MM.1S (cell line): ENCODE data around the gene PTPRN2.

Source experiments
- EZH2 ChIP-seq: fragments of 300-600 bp; sonication (generic); optimal IDR thresholded peaks from 2 replicates; pipeline ENCODE3; 2017; ENCODE audit warnings: low read depth, mild to moderate bottlenecking, antibody characterized with exemption, low read length, mixed read lengths
- EZH2phosphoT487 ChIP-seq: fragments of 300-600 bp; sonication (generic); IDR thresholded peaks from 2 replicates; pipeline ENCODE4 v1.6.1; 2018; ENCODE audit warnings: antibody characterized with exemption, low read length
- TF ChIP-seq, protein P1 (sequence below): fragments of 300-600 bp; sonication (generic); IDR thresholded peaks from 2 replicates; pipeline ENCODE4 v1.5.1; 2016; ENCODE audit warnings: antibody characterized with exemption, low read length, mixed read lengths

GRCh38 chr7:158051776-158052175 lies 535.8 kb downstream of the PTPRN2 start:
- TF ChIP-seq, protein P1, sequence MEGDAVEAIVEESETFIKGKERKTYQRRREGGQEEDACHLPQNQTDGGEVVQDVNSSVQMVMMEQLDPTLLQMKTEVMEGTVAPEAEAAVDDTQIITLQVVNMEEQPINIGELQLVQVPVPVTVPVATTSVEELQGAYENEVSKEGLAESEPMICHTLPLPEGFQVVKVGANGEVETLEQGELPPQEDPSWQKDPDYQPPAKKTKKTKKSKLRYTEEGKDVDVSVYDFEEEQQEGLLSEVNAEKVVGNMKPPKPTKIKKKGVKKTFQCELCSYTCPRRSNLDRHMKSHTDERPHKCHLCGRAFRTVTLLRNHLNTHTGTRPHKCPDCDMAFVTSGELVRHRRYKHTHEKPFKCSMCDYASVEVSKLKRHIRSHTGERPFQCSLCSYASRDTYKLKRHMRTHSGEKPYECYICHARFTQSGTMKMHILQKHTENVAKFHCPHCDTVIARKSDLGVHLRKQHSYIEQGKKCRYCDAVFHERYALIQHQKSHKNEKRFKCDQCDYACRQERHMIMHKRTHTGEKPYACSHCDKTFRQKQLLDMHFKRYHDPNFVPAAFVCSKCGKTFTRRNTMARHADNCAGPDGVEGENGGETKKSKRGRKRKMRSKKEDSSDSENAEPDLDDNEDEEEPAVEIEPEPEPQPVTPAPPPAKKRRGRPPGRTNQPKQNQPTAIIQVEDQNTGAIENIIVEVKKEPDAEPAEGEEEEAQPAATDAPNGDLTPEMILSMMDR, result no peak
- TF ChIP-seq EZH2phosphoT487 (no peak), EZH2 (no peak)
